HS-27A (cell line): Measurements from ENCODE around the gene TRIP10.
"Not testable (repeated sequence)": the region's sequence is repeated elsewhere in the genome, so short reads cannot be mapped to it uniquely, and the experiment has no call there.

Experiments used
- DNase-seq: peaks from one replicate; pipeline ENCODE4 v3.0.0-alpha.2; 2012; ENCODE audit warnings: low read depth, missing footprints

Gene TRIP10

DNA sequence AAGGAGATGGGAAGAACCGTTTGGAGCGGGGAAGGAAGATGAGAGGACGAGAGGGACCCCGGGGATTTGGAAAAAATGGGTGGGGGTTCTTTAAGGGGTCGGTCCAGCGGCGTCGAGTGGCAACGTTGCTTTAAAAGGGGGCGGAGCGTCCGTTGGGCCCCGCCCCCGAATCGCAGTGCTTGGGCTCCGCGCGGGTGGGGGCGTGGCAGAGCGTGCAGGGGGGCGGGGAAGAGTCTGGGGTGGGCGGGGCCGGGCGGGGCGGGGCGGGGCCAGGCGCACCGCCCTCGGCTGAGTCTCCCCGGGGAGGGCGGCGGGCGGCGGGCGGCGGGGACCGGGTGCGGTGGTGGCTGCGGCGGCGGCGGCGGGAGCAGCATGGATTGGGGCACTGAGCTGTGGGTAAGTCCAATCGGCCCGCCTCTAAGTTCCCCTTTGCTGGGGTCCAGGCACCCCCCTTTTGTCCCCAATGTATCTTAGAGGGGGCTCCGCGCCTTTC lies at the start of gene TRIP10:
Gene TRIP10 (plus strand): TSS at position 291 of the 493 bp plus-strand sequence. CDS start 82 bp downstream, at position 373.
- DNase-seq, result no peak

DNA sequence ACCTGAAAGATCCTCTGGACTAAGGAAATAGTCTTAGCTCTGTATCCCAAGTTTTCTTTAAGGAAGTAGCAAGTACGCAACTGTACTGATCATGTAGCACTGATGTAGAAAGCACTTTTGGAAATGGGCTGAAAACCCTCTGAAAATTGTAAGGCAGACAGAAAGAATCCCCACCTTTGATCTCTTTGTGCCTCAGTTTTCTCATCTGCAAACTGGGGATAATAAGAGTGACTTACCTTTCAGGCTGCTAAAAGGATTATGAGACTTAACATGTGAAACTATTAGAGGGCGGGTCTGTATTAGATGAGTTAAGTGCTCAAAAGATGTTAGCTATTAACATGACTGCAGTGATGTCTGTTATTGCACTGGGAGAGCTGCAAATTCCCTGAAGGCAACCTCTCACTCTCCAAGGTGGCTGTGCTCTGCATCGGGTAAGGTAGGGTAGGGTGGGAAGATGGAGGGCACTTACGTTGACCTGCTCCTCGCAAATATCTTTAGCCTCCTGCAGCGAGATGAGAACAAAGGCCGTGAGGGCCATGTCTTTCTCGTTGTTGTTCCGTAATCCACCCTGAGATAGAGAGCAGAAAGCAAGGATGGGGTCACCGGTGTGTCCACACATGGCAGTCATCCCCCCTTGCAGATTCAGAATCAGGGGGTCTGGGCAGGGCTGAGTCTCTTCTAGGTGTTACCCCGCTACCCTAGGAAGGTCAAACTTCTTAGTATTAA lies 49.2 kb upstream of the TRIP10 start:
- DNase-seq, result no peak

DNA sequence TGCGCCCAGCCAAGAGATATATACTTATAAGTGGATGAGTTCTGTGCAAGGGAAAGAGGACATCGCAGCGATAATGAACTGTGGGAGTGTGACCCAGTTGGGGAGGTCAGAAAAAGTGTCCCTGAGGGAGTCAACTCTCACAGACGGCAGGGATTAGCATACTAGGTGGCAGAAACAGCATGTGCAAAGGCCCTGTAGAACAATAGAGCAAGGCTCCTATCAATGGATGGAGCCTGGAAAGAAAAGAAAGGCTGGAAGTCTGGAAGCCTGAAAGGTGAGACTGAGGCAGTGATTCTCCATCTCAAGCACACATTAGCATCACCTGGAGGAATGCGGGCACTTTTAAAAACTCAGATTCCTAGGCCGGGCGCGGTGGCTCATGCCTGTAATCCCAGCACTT lies 48.1 kb upstream of the TRIP10 start:
- DNase-seq, result no peak

DNA sequence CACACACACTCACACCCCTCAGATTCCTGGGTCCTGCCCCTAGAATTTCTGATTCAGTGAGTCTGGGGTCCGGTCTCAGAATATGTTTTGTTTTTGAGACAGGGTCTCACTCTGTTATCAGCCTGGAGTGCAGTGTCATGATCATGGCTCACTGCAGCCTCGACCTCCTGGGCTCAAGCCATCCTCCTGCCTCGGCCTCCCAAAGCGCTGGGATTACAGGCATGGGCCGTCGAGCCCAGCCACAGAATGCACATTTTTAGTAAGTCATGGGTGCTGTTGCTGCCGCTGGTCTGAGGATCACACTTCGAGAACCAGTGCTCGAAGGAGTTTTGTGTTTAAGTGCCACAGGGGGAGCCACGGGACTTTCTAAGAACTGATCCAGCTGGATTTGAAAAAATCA lies 47.5 kb upstream of the TRIP10 start:
- no peak for DNase-seq

GRCh38 chr19:6693056-6693471 lies 46.4 kb upstream of the TRIP10 start:
- no peak for DNase-seq

DNA sequence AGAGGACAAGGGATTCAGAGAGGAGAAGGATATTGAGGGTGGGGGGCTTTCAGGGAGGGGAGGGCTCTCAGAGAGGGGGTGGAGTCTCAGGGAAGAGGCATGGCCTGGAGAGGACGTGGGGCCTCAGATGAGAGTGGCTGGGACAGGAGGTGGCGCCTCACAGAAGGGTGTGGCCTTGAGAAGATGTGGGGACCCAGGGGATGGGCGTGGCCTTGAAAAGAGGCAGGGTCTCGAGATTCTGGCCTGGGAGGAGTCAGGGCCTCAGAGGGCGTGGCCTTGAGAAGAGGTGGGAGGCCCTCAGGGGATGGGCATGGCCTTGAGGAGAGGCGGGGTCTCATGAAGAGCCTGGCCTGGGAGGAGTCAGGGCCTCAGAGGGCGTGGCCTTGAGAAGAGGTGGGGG lies 45.8 kb upstream of the TRIP10 start:
- DNase-seq, result no peak

GRCh38 chr19:6694147-6694815 lies 45.2 kb upstream of the TRIP10 start:
- no peak for DNase-seq

DNA sequence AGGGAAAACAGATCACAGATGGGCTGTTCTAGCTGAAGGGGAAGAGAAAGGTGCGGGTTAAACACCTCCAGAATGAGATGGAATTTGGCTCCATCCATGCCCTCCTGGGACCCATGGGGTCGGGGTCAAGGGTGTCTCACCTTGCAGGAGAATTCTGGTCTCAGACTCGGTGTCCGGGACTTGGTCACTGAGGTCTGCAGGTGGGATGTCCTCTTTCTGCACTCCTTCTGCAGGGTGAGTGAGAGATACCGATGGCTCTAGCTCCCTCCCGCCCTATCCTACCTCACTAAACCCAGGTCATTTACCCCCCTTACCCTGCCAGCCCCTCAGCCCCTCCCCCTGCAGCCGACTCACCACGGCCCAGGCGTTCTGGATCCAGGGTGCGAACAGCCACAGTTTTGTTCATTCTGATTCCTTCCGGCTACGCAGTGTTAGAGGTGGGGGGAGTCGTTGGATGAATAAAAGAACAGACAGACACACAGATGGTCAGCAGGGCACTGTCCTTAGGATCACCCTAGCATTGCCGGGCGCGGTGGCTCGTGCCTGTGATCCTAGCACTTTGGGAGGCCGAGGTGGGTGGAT lies 43.1 kb upstream of the TRIP10 start:
- no peak for DNase-seq

- no peak for DNase-seq
Measured at GRCh38 chr19:6697291-6697690, 42.2 kb upstream of the TRIP10 start.

DNA sequence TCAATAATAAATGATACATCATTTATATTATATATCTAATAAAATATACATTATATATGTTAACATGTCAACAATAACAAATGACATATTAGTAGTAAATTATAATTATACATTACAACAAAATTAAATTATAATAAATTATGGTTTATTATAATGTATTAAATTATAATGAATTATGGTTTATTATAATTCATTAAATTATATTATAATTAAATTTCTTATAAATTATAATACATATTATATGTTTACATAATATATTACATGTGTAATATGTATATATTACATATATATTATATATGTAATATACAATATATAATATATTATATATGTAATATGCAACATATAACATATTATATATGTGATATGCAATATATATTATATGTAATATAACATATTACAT lies 39.5 kb upstream of the TRIP10 start:
- no peak for DNase-seq

- no peak for DNase-seq
Measured at GRCh38 chr19:6700586-6701316, 38.7 kb upstream of the TRIP10 start.

- no peak for DNase-seq
Measured at GRCh38 chr19:6705931-6706632, 33.4 kb upstream of the TRIP10 start.

- DNase-seq, result no peak
Measured at GRCh38 chr19:6706633-6706958, 32.9 kb upstream of the TRIP10 start.

DNA sequence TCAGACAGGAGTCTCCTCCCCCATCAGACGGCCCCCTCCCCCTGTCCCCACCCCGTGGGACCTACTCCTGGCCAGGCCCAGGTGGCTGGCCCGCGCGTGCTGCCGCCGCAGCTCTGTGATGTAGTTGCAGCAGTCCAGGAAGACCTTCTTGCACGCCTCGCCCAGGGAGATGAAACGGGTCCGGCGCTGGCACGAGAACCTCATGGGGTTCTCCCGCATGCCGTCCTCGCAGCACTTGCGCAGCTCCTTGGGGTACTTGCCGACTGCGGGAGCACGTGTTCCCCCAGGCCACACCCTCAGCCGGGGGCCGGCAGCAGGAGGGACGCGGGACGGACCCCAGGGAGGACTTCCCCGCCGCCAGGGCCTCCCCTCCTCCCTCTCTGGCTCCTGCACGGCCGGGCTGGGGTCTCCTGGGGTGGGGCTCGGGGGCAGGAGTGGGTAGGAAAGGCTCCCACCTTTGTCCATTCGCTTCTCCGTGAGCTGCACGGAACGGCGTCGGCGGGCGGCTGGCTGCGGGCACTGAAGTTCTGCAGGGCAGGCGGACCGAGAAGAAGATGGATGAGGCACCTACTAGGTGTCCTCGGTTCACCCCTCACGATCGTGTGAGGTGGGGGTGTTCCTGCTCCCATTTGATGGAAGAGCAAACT lies 32.3 kb upstream of the TRIP10 start:
- DNase-seq, result no peak

DNA sequence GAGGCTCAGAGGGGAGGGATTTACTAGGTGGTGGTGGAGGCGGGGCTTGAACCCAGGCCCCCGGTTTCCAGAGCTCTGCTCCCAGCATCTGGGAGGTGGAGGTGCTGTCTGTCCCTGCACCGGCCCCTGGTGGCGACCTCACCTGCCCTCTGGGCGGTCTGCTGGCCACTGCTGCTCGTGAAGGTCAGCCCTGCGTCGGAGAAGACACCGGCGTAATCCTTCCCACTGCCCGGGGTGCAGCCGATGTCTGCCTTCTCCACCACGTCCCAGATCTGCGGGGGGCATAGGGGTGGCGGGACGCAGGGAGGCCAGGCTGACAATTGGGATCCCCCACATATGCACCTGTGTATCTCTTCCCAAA lies 31.8 kb upstream of the TRIP10 start:
- DNase-seq, result no peak

GRCh38 chr19:6708346-6708745 lies 31.1 kb upstream of the TRIP10 start:
- no peak for DNase-seq

GRCh38 chr19:6708913-6709312 lies 30.6 kb upstream of the TRIP10 start:
- DNase-seq, result not testable (repeated sequence)

DNA sequence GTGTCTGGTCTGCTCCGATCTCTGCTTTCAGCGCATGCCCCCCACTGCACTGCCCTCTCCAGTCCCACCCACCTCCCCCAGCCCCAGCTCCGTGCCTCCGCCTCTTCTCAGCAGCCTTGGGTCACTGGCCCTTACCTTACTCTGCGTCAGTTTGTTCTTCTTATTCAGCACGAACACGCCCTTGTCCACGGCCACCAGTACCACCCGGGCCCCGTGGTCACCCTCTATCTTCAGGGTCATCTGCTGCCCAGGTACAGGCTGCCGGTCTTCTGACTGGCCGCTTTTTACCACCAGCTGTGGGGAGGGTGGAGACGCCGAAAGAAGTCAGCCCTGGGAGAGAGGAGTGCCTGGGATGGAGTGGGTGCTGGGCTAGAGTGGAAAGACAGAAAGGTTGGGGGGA lies 29.9 kb upstream of the TRIP10 start:
- no peak for DNase-seq

DNA sequence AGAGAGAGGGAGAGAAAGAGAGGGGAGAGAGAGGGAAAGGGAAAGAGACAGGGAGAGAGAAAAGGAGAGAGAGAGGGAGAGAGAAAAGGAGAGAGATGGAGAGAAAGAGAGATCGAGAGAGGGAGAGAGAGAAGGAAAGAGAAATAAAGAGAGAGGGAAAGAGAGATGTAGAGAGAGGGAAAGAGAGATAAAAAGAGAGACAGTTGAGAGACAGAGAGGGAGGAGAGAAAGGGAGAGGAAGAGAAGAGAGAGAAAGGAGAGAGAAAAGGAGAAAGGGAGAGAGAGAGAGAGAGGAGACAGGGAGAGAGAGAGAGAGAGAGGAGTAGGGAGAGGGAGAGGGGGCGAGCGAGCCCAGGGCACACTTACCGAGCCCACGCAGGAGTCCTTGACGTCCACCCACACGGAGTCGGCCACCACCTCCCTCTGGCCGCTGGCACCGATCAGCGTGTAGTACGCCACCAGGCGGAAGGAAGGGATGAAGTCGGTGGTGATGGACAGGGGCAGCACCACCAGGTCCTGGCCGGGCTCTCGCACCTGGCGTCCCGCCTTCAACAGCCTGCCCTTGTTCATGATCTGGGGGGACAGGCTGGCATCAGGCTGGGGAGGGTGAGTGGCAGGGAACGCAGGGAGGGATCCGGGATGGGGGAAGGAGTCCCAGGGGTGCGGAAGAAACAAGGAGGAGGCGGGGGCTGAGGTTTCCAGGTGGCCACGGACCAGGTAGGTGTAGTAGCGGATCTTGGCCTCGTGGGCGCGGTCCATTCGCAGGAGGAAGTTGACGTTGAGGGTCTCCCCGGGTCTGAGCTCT lies 29.0 kb upstream of the TRIP10 start:
- DNase-seq, result no peak

DNA sequence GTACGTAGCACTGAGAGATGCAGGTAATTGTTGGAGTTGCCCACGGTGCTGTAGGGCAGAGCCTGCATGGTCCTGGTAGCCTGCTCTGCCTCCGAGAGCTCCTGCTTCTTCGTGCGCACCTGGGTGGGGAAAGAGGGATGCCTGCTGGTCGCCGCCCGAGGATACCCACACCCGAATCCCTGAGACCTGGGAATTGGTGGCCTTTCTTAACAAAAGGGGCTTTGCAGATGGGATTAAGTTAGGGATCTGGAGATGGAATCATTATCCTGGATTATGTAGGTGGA lies 28.5 kb upstream of the TRIP10 start:
- DNase-seq, result no peak

DNA sequence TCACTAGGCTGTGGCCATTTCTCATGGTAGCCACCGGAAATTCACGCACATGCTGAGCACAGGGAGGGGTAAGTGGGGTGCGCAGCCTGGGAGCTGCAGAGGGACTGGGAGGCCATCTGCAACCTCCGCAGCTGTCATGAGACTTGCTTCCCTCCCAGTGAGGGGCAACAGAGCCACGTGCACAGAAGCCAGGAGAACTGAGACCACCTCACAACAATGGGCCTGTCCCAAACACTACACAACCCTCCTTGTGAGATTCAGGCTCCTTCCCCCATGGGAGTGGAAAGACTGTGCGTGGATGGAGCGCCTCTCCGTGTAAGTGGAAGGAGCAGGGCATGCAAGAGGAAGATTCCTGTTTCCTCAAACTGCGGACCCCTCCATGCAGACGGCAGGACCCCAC lies 27.9 kb upstream of the TRIP10 start:
- no peak for DNase-seq
